IMR-90 (cell line): Measurements from ENCODE around the gene ECM2. TPM values are rescaled to one million over a fixed set of nuclear protein-coding genes. Genes with fewer than 3 reads are reported as not detected.

ENCODE experiments used
- ATAC-seq: fragments of 200-7000 bp; cut with Tn5 transposase; 2 replicates; pipeline ENCODE4 v1.9.1; 2020; ENCODE audit warnings: low read depth, mild to moderate bottlenecking, moderate library complexity
- BruUV-seq: library from RNA; stranded (reverse); fragments of 400-500 nt; replicated peaks from 2 replicates; lab custom pipeline; 2021; lab: Mats Ljungman, UMichigan
- CTCF ChIA-PET: fragments of 300-600 bp; formaldehyde crosslinking; extraction: SDS; loops from one replicate; lab custom pipeline; 2021; ENCODE audit warnings: antibody characterized with exemption; lab: Yijun Ruan, JAX
- POLR2A ChIA-PET: fragments of 300-600 bp; sonication (Branson Sonifier 250); formaldehyde crosslinking; loops from one replicate; lab custom pipeline; 2022; ENCODE audit warnings: antibody characterized with exemption; ENCODE audit not compliant: unreplicated experiment; lab: Charles Lee
- DNase-seq: peaks from one replicate; pipeline ENCODE4 v3.0.0; 2013
- H2AFZ ChIP-seq: replicated peaks from 2 replicates; pipeline ENCODE3; 2013; ENCODE audit warnings: low read length, mild to moderate bottlenecking; ENCODE audit not compliant: poor library complexity
- H2AK5ac ChIP-seq: 2 replicates; pipeline ENCODE4 v1.6.1; 2013; ENCODE audit warnings: low read depth, low read length, inconsistent platforms
- H2AK9ac ChIP-seq: replicated peaks from 2 replicates; pipeline ENCODE3; 2013; ENCODE audit warnings: mild to moderate bottlenecking, low read depth, low read length, moderate library complexity; ENCODE audit not compliant: poor library complexity
- H2BK120ac ChIP-seq: 2 replicates; pipeline ENCODE4 v1.6.1; 2013; ENCODE audit warnings: low read depth, low read length, inconsistent platforms
- H2BK15ac ChIP-seq: 3 replicates; pipeline ENCODE4 v1.6.1; 2013; ENCODE audit warnings: low read depth, low read length, inconsistent platforms
- H2BK20ac ChIP-seq: 2 replicates; pipeline ENCODE4 v1.6.1; 2013; ENCODE audit warnings: low read depth, mild to moderate bottlenecking, inconsistent platforms, low read length, moderate library complexity
- H2BK5ac ChIP-seq: 2 replicates; pipeline ENCODE4 v1.6.1; 2013; ENCODE audit warnings: mild to moderate bottlenecking, low read depth, low read length, inconsistent platforms; ENCODE audit not compliant: poor library complexity, severe bottlenecking
- H3K14ac ChIP-seq: replicated peaks from 2 replicates; pipeline ENCODE4 v1.6.1; 2013; ENCODE audit warnings: low read depth, low read length, inconsistent platforms
- H3K18ac ChIP-seq: 2 replicates; pipeline ENCODE4 v1.6.1; 2013; ENCODE audit warnings: low read depth, low read length, control low read depth
- H3K23ac ChIP-seq: 2 replicates; pipeline ENCODE4 v1.6.1; 2013; ENCODE audit warnings: low read depth, low read length, inconsistent platforms
- H3K27ac ChIP-seq: 2 replicates; pipeline ENCODE4 v1.5.1; 2013; ENCODE audit warnings: mild to moderate bottlenecking, control low read depth, low read length; ENCODE audit not compliant: insufficient read depth
- H3K27me3 ChIP-seq: 2 replicates; pipeline ENCODE4 v1.6.1; 2013; ENCODE audit warnings: low read length; ENCODE audit not compliant: control insufficient read depth, insufficient read depth
- H3K36me3 ChIP-seq: 2 replicates; pipeline ENCODE4 v1.6.1; 2013; ENCODE audit warnings: low read length, mixed read lengths; ENCODE audit not compliant: control insufficient read depth, insufficient read depth
- H3K4ac ChIP-seq: 2 replicates; pipeline ENCODE4 v1.6.1; 2013; ENCODE audit warnings: low read depth, low read length, inconsistent platforms
- H3K4me1 ChIP-seq: 2 replicates; pipeline ENCODE4 v1.6.1; 2013; ENCODE audit warnings: low read length, mixed read lengths; ENCODE audit not compliant: control insufficient read depth, insufficient read depth
- H3K4me2 ChIP-seq: 2 replicates; pipeline ENCODE4 v1.6.1; 2013; ENCODE audit warnings: low read depth, mild to moderate bottlenecking, control low read depth, low read length, moderate library complexity
- H3K4me3 ChIP-seq: 2 replicates; pipeline ENCODE4 v1.5.1; 2013; ENCODE audit warnings: low read depth, mild to moderate bottlenecking, control low read depth, low read length, moderate library complexity; ENCODE audit not compliant: insufficient read depth
- H3K56ac ChIP-seq: 2 replicates; pipeline ENCODE4 v1.6.1; 2013; ENCODE audit warnings: low read length, inconsistent platforms; ENCODE audit not compliant: insufficient read depth; ENCODE audit errors: extremely low read depth
- H3K79me1 ChIP-seq, 2 experiments: 2 replicates each; pipeline ENCODE4 v1.6.1; 2013; ENCODE audit warnings: low read length in 2 of 2, inconsistent platforms in 1 of 2, low read depth in 1 of 2
- H3K9ac ChIP-seq: 2 replicates; pipeline ENCODE4 v1.6.1; 2013; ENCODE audit warnings: low read depth, low read length, control low read depth
- H3K9me1 ChIP-seq: 2 replicates; pipeline ENCODE4 v1.6.1; 2013; ENCODE audit warnings: low read length, inconsistent platforms; ENCODE audit not compliant: insufficient read depth
- H3K9me3 ChIP-seq: 2 replicates; pipeline ENCODE4 v1.6.1; 2013; ENCODE audit warnings: low read length; ENCODE audit not compliant: control insufficient read depth, insufficient read depth
- H4K20me1 ChIP-seq: 2 replicates; pipeline ENCODE4 v1.6.1; 2013; ENCODE audit warnings: low read length, inconsistent platforms; ENCODE audit not compliant: insufficient read depth
- H4K5ac ChIP-seq: 2 replicates; pipeline ENCODE4 v1.6.1; 2013; ENCODE audit warnings: mild to moderate bottlenecking, low read depth, low read length, control low read depth
- H4K8ac ChIP-seq, 2 experiments: 2 replicates each; pipeline ENCODE4 v1.6.1; 2013; ENCODE audit warnings: low read depth in 2 of 2, low read length in 2 of 2, control low read depth in 1 of 2, inconsistent platforms in 1 of 2
- H4K91ac ChIP-seq: 2 replicates; pipeline ENCODE4 v1.6.1; 2013; ENCODE audit warnings: low read depth, low read length, inconsistent platforms; ENCODE audit not compliant: insufficient read depth
- CHD1 ChIP-seq: IDR thresholded peaks from 2 replicates; pipeline ENCODE4 v1.6.1; 2012; ENCODE audit warnings: low read depth, low read length, improper control_type of control experiment
- NFE2L2 ChIP-seq: fragments of 150-350 bp; IDR thresholded peaks from 2 replicates; pipeline ENCODE4 v1.6.1; 2016; ENCODE audit warnings: low read depth, mild to moderate bottlenecking, low read length
- POLR2A ChIP-seq: IDR thresholded peaks from 2 replicates; pipeline ENCODE4 v1.6.1; 2012; ENCODE audit warnings: mild to moderate bottlenecking, low read depth, low read length
- WGBS, 2 experiments: methylation state at CpG; one replicate each; pipeline versions ENCODE4 v1.1.5 to v1.1.7; 2013; ENCODE audit warnings: missing lambda C conversion rate in 2 of 2; ENCODE audit not compliant: insufficient read length in 1 of 2; ENCODE audit errors: extremely low coverage in 2 of 2; 5-methylcytosine and 5-hydroxymethylcytosine counted together
- dilution Hi-C: fragments of 300-500 bp; cut with HindIII; formaldehyde crosslinking; loops from one replicate; pipeline ENCODE4 v1.14.3; 2018; ENCODE audit warnings: low sequenced_read_pairs; ENCODE audit not compliant: unreplicated experiment
- in situ Hi-C: fragments of 300-500 bp; cut with MboI; formaldehyde crosslinking; loops from 3 replicates; pipeline ENCODE4 v1.14.3; 2019; ENCODE audit warnings: low sequenced_read_pairs, inconsistent platforms, mixed read lengths
- intact Hi-C: fragments of 100-400 bp; cut with micrococcal nuclease; formaldehyde crosslinking; loops from 2 replicates; pipeline ENCODE4 v1.10.0; 2022
- polyA plus RNA-seq, 3 experiments: library from polyadenylated mRNA; depleted of rRNA; stranded (reverse); fragments of >200 nt; gene quantifications; 2 replicates each; pipeline ENCODE4 v1.2.3, GENCODE V29; 2012; ENCODE audit warnings: low replicate concordance in 1 of 3
- total RNA-seq: library from RNA; depleted of rRNA; stranded (reverse); fragments of >200 nt; gene quantifications from 2 replicates; pipeline ENCODE4 v1.2.3, GENCODE V29; 2012
- TF ChIP-seq, protein P1 (sequence below): fragments of 150-350 bp; IDR thresholded peaks from 2 replicates; pipeline ENCODE4 v1.6.1; 2017; ENCODE audit warnings: mild to moderate bottlenecking, antibody characterized with exemption, low read length, low read depth

The ECM2 gene
- total and polyA plus RNA-seq, 2 of the 4 experiments (the other 2 are of a cell fraction), result 0.26 to 0.36 TPM

GRCh38 chr9:92484563-92484962, 51.2 kb downstream of the ECM2 start:
- Histone ChIP-seq H3K36me3 (no peaks in the 10 kb centered on the region), H2AK9ac (no peak overlapping the region), H2BK20ac (peak overlapping the region; percentile 64; the same call in 1 of the 2 replicates), H3K79me1 (peaks cover 0 to 2% of the 10 kb centered on the region in 2 experiments; a peak in 1 of 4 replicates), H2AK5ac (peak overlapping the region; percentile 56; the same call in 1 of the 2 replicates), H3K9me3 (no peaks in the 10 kb centered on the region), H4K20me1 (no peaks in the 10 kb centered on the region), H2BK5ac (peak overlapping the region; percentile 40), H3K9ac (no peak overlapping the region), H2AFZ (no peak overlapping the region), H3K9me1 (peaks cover 9% of the 10 kb centered on the region), H3K23ac (no peak overlapping the region), H3K4ac (peak overlapping the region; percentile 34; the same call in 1 of the 2 replicates), H4K91ac (peak overlapping the region; percentile 58; the same call in 1 of the 2 replicates), H3K27ac (no peak overlapping the region), H3K14ac (peak overlapping the region; percentile 26), H3K18ac (peak overlapping the region; percentile 76; the same call in 1 of the 2 replicates), H2BK120ac (peak overlapping the region; percentile 35; the same call in 1 of the 2 replicates), H2BK15ac (peak overlapping the region; percentile 81; the same call in 1 of the 3 replicates), H3K56ac (no peak overlapping the region), H4K8ac (peak overlapping the region in 1 of 2 experiments; percentile 50; a peak in 1 of 4 replicates), H3K4me1 (peaks cover 19% of the 10 kb centered on the region), H3K27me3 (no peaks in the 10 kb centered on the region), H3K4me3 (no peak overlapping the region), H3K4me2 (no peak overlapping the region), H4K5ac (no peak overlapping the region)
- no peak for TF ChIP-seq NFE2L2
- TF ChIP-seq CHD1, result no peak
- TF ChIP-seq, protein P1, sequence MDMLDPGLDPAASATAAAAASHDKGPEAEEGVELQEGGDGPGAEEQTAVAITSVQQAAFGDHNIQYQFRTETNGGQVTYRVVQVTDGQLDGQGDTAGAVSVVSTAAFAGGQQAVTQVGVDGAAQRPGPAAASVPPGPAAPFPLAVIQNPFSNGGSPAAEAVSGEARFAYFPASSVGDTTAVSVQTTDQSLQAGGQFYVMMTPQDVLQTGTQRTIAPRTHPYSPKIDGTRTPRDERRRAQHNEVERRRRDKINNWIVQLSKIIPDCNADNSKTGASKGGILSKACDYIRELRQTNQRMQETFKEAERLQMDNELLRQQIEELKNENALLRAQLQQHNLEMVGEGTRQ, result no peak
- no peak for TF ChIP-seq POLR2A
- intact Hi-C loops, result no loop called here
- ATAC-seq, result no peak
- WGBS, 2 experiments, result no CpG with 5 or more reads among the region's 3 CpGs
- dilution Hi-C loops, result no loop called here
- no peak for DNase-seq
- in situ Hi-C loops, result no loop called here
- BruUV-seq, result no TSS peak
- POLR2A ChIA-PET, result no interaction called here
- CTCF ChIA-PET, result no interaction called here
